H1 (cell line): ENCODE results near the gene HTATSF1. TPM values are rescaled to one million over a fixed set of nuclear protein-coding genes. Genes with fewer than 3 reads are reported as not detected.

ENCODE experiments used
- ATF3 ChIP-seq: IDR thresholded peaks from 2 replicates; pipeline ENCODE4 v1.6.1; 2011; ENCODE audit warnings: low read depth, mild to moderate bottlenecking, low read length; ENCODE audit not compliant: insufficient read depth
- TAF1 ChIP-seq: IDR thresholded peaks from 2 replicates; pipeline ENCODE4 v1.6.1; 2011; ENCODE audit warnings: mild to moderate bottlenecking, low read depth, low read length
- polyA plus RNA-seq, 7 experiments: library from polyadenylated mRNA; depleted of rRNA in 3 of 7; stranded (reverse) in 5 of 7; unstranded in 2 of 7; fragments of >200 nt in 5 of 7; fragments of 200-250 nt in 2 of 7; gene quantifications; 1 replicate in 5 of 7; 2 replicates in 1 of 7; 4 replicates in 1 of 7; pipeline versions ENCODE4 v1.2.1 to v1.2.3, GENCODE V29; 2011 to 2013; ENCODE audit warnings: missing spikeins in 2 of 7, mixed read lengths in 2 of 7
- total RNA-seq: library from RNA; stranded (reverse); fragmentation: NEBNext Ultra II Directional; extraction: Animal tissue kit (Norgen Biotek cat#: 25700); gene quantifications from 2 replicates; pipeline ENCODE4 v1.2.1, GENCODE V29; 2021

The HTATSF1 gene
- total and polyA plus RNA-seq, 2 of the 8 experiments (the other 6 are each of a cell fraction or from before 2014, with no cell fraction given): 1.2 to 49.3 TPM

- no peak for TF ChIP-seq TAF1
- no peak for TF ChIP-seq ATF3
Measured at GRCh38 chrX:136538811-136539210, 41.4 kb downstream of the HTATSF1 start (continued).
